Endometrium (tissue), 2 donors: ENCODE results near the gene ZNF354C.

Experiments
- FAIRE-seq: peaks from 2 replicates; lab custom pipeline; 2012; peaks lifted over from hg19 to GRCh38; lab: Jason Lieb, UNC
- donor health status: control.
- donor health status: control.

Gene ZNF354C

GRCh38 chr5:179113945-179114641 lies 53.9 kb downstream of the ZNF354C start:
- FAIRE-seq = no peak

DNA sequence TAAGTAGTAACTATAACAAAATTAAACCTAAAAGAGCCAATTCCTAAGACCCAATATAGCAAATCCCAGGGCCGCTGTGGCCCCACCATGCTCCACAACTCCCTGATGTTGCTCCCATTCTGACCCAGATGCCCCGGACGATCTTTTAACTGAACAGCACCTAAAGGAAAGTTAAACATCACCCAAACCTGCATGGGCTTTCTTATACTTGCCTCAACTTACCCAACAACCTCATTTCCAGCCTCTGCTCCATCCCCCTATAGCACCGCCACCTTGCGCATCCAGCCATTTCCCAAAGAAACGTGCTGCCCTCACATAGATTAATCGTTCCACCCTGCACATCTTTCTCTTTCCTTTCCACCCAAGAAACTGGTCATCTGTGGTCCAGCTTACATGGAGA lies 54.6 kb downstream of the ZNF354C start:
- FAIRE-seq = no peak

- no peak for FAIRE-seq
Measured at GRCh38 chr5:179115307-179115706, 55.1 kb downstream of the ZNF354C start.

- no peak for FAIRE-seq
Measured at GRCh38 chr5:179115845-179116524, 55.8 kb downstream of the ZNF354C start.

DNA sequence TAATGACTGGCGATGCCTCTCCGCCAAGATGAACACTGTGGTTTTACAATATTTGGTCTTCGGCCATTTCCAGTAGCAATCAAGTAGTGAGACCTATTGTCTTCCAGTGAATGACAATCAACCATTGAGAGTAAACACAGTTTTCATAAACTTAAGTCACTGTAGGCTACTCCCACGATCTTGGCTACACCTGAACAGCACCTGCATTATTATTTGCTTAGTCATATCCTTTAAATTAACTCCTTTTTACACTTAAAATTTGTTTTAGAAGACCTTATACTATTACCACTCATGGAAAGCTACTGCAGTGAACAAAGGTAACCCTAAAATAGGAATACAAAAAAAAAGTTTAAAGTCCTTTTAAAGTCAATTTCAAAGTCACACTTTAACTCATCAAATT lies 58.2 kb downstream of the ZNF354C start:
- FAIRE-seq = no peak

GRCh38 chr5:179118756-179119414 lies 58.7 kb downstream of the ZNF354C start:
- FAIRE-seq = no peak

DNA sequence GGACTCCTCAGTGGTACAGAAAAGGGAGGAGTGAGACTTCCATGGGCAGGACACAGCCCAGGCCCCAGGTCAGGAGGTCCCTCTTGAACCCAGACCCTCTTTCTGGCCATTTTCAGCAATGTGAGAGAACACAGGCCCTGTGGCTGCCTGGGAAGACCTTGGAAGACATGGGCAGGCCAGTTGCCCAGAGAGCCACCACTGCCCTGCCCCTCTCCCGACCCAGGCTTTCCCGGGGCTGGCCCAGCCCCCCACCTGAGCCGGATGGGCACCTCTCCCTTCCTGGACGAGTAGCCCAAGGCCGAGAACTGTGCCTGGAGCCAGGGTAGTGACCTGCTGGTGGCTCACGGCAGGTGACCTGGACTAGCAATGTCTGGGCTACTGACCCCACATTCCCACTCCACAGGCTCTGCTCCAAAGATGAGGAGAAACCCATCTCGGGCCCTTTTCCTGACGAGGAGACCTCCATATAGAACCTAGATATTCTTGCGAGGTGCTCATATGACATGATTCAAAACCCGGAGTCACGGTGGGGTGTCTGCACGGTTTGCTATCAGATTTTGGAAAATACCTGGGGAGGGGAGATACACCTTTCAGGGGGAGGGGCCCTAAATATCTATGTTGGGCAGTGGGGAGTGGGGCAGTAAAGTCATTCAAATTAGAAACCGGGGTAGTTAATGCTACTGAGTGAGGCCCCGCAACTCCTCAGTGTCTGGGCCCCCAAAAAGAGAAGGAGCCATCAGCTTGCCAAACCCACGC lies 59.4 kb downstream of the ZNF354C start:
- no peak for FAIRE-seq

- no peak for FAIRE-seq
Measured at GRCh38 chr5:179120421-179120861, 60.3 kb downstream of the ZNF354C start.

- no peak for FAIRE-seq
Measured at GRCh38 chr5:179120951-179121666, 60.9 kb downstream of the ZNF354C start.

DNA sequence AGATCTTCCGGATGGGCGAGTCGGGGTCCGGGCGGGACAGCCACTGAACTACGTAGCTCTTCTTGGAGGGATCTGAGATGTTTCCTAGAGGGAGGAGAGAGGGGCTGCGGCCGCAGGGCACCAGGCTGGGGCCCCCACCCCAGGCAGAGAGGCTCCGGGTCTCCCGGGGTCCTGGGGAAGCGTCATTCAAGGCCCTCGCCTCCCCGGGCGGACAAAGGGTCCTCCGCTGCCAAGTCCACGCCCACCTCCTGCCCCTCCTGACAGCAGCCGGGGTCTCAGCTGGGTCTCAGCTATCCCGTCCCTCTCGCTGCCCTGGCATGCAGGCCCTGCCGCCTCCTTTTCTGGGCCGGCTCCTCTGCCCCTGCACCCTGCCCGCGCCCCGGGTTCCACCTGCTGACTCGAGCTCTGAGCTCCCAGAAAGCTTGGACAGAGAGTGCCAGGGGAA lies 61.5 kb downstream of the ZNF354C start:
- no peak for FAIRE-seq

DNA sequence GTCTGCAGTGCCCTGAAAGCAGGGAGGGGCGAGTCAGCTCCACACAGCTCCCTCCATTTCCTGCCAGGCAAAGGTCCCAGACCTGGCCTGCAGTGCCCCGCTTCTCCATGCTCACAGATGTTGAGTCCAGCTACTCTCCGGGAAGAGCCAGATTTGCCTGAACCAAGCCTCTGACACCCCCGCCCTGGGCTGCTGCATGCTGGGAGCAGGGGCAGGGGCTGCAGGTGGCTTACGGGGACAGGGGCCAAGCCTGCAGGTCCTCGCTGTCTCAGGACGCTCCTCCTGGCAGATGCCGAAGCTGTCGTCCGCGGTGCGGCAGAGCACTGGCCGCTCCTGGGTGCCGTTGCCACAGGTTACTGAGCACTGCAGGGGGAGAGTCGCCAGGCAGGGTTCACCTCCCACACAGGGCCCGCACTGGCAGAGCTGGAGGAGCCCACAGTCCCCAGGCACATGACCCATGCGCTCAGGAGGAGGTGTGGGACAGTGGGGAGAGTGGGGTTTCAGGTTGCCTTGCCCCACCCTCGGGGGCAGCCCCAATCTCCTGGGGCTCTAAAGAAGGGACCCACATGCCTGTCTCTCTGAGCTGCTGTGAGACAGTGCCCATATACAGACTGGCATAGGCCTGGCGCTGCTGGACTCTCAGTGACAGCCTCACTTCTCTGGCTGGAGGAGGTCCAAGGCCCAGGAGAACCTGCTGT lies 62.4 kb downstream of the ZNF354C start:
- FAIRE-seq = no peak

DNA sequence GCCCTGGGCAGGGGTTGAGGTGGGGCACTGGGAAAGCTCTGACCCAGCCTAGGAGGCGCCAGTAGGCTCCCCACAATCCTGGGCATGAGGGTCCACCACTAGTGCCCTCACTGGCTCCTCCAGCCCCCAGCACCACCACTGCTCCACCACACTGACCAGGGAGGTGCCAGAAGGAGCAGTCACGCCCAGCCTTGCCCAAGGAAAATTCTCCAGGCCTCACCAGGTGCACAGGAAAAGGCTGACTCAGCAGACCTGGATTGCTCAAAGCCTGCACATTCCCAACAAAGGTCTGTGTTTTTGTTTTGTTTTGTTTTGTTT lies 62.9 kb downstream of the ZNF354C start:
- FAIRE-seq = no peak

DNA sequence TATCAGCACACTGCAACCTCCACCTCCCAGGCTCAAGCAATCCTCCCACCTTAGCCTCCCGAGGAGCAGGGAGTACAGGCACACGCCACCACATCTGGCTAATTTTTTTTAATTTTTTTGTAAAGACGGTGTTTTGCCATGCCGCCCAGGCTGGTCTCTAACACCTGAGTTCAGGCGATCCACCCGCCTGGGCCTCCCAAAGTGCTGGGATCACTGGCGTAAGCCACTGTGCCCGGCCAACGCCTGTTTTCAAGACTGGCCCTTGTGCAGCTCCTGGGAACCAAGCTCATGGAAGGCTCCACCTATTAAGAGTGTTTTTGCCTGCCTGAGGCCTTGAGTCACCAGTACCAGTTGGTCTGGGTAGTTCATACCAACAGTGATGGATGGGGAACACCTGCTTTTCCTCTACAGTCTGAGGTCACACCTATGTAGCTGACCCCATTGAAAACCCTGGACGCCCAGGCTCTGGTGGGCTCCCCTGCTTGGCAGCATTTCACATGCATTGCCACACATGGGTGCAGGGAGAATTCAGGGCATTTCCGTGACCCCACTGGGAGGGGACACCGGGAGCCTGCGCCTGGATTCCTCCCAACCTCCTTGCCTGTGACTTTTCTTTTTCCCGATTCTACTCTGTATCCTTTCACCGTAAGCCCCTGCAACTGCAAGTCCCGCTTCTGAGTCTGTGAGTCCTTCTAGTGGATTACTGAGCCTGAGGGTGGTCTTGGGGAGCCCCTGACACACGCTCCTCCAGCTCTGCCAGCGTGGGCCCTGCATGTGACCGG lies 63.5 kb downstream of the ZNF354C start:
- no peak for FAIRE-seq

DNA sequence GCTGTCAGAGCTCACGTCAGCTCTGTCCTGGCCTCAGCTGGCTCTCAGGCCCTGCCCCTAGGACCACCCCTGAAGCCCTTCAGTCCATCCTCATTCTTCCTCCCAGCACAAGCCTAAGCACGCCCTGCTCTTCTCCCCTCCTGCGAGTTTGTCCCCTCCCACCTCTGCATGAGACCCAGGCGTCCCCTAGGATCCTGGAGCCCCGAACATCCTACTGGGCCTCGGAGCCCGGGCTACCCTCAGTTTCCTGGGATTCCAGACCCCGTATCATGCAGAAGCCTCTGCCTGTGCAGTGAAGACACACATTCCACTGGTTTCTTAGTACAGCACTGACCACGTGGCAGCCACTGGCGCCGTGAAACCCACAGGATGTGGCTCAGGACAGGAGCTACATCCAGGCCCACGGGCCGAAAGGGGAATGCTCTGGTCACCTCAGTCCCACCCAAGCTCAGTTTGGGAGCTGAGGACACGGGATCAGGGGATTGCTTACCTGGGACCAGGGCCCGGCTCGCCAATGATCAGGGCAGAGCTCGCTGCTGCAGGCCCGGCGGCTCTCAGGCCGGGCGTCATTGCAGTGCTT lies 64.2 kb downstream of the ZNF354C start:
- no peak for FAIRE-seq

- FAIRE-seq = no peak
Measured at GRCh38 chr5:179124853-179125788, 64.9 kb downstream of the ZNF354C start.

DNA sequence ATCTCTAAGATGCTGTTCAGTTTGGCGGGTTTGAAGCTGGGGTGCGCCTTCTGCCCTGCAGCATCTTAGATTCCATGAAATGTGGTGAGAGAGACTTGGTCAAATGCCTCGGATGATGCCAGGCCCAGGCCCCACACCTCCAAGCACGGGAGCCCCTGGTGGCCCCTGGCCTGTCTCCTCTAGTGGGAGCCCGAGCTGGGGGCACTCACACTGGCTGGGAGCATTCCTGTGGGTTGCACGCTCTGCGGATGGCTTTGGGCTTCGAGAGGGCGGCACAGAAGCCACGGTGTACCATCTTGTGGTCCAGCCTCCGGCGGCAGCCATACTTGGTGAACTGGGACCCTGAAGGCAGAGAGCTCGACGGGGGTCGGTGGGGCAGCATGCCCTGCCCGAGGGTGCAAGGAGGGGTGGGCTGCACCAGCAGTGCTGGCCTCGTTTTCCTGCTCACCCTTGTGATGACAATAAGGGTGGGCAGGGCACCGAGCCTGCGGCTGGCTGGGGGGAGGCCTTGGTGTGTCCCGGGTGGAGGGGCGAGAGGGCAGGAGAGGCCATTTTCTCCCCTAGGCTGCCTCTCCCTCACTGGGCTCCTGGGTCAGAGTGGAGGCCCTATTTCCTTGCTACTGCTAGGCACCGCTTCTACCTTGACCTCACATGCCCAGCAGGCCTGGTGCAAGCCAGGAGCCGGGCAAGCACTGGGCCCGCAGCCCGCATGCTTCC lies 65.8 kb downstream of the ZNF354C start:
- no peak for FAIRE-seq

DNA sequence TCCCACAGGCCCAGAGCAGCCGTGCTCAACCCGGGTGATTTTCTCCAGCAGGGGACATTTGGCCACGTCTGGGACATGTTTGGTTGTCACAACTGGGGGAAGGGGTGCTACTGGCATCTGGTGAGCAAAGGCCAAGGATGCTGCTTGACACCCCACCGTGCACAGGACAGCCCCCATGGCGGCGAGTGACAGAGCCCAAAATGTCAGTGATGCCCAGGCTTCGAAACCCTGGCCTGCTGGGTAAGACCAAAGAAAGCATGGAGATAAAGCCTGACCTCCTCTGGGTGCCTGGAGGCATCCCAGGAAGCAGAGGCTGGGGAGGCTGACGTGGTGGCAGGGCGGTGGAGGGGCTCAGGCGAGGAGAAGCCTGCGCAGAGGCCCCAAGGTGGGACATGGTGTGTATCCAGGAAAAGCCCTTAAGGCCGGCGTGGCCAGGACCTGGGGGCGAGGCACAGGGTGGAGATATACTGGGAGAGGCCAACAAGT lies 66.4 kb downstream of the ZNF354C start:
- no peak for FAIRE-seq
